Lower leg skin (tissue), 3 donors: Measurements from ENCODE around the gene TMEM187.

Experiments
- CTCF ChIP-seq, 3 donors: fragments of 450-650 bp; IDR thresholded peaks; one replicate each; pipeline ENCODE4 v1.5.1; 2016; ENCODE audit warnings: antibody characterized with exemption in 3 of 3, mild to moderate bottlenecking in 3 of 3, moderate library complexity in 2 of 3
- POLR2A ChIP-seq, 2 donors: fragments of 450-650 bp; IDR thresholded peaks; one replicate each; pipeline ENCODE4 v1.6.1; 2016 to 2017; ENCODE audit warnings: antibody characterized with exemption in 2 of 2, mild to moderate bottlenecking in 1 of 2, moderate library complexity in 1 of 2

- TF ChIP-seq POLR2A (IDR thresholded peaks at IDR 0.05) = no peak
- TF ChIP-seq CTCF (IDR thresholded peaks at IDR 0.05) = no peak
Measured at GRCh38 chrX:154023276-154024000, 50.9 kb downstream of the TMEM187 start.
